ENCODE results near the gene DBR1.

The DBR1 gene

DNA sequence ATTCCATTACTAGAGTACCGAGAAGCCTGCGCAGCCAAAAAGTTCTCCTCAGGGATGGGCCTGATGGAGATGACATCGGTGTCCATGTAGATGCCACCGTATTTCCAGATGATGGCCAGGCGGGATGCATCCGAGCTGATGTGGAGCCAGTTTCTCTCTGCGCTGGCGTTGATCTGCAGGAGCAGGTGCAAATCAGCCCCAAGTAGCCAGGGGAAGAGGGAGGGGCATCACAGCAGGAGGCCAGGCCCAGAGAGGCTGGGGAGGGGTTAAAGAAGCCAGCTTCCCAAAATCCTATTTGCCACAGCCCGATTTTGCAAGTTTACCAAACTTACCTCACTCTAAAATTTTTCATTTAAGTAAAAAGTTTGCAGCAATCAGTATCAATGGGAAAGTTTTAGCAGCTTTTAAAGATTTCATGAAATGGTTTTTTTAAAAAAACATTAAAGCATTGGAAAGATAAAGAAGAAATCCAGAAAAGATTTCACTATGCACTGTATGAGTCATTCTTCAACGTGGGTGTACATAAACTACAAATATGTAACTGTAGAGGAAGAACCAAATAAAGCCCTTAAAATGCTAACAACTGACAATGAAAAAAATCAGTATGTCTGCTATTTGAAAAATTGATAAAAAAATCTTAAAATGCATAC, 49.9 kb downstream of the DBR1 start:
- CTCF ChIA-PET = interaction anchor here (0.7 kb wide), 1 partner anchor 9 kb away, joined by 3 read pairs; the partner anchor contains the start of gene DZIP1L
- DNase-seq (ENCODE audit: extremely low spot score) = no peak
- no peak for TF ChIP-seq BHLHE40 (IDR thresholded peaks at IDR 0.05; ENCODE audit: borderline replicate concordance)
- POLR2A ChIA-PET = interaction anchor here (1.6 kb wide), 1 partner anchor 9 kb away, joined by 8 read pairs; the partner anchor contains the start of gene DZIP1L

DNA sequence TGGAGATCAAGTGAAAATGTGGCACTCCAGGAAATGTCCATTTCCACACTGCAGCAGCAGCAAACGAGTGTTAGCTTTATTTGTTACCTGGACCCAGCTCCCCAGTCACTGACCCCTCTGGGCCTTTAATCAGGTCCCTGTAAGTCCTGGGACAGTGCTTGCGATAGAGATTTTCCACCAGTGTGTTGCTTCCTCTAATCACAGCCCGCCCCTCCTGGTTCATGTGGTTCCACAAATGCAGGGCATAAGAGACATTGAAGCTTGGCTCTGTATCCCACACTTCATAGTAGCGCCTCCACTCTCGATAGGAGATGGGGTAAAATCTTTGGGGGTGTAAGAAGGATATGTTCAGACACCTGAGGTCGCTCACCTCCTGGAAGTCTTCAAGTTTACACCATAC, 50.5 kb downstream of the DBR1 start:
- CTCF ChIA-PET = no interaction called here
- DNase-seq (ENCODE audit: extremely low spot score) = no peak
- POLR2A ChIA-PET = interaction anchor here (1.2 kb wide), 1 partner anchor 9 kb away, joined by 6 read pairs; the partner anchor contains the start of gene DZIP1L
- no peak for TF ChIP-seq NFRKB (IDR thresholded peaks at IDR 0.05)
- TF ChIP-seq ZNF384 (IDR thresholded peaks at IDR 0.05) = no peak
- no peak for TF ChIP-seq FOXM1 (IDR thresholded peaks at IDR 0.05; ENCODE audit: borderline replicate concordance)
- TF ChIP-seq L3MBTL2 (conservative IDR thresholded peaks at IDR 0.05) = no peak
- no peak for TF ChIP-seq ELF4 (IDR thresholded peaks at IDR 0.05)
- TF ChIP-seq LEF1 (IDR thresholded peaks at IDR 0.05; ENCODE audit: borderline replicate concordance) = no peak
- TF ChIP-seq ARNT (IDR thresholded peaks at IDR 0.05) = no peak
- no peak for TF ChIP-seq CTBP1 (IDR thresholded peaks at IDR 0.05; ENCODE audit: borderline replicate concordance)
- no peak for TF ChIP-seq SUZ12 (IDR thresholded peaks at IDR 0.05)
- TF ChIP-seq TARDBP (IDR thresholded peaks at IDR 0.05) = no peak
- TF ChIP-seq BHLHE40 (IDR thresholded peaks at IDR 0.05; ENCODE audit: borderline replicate concordance) = no peak
- no peak for TF ChIP-seq HDGF (IDR thresholded peaks at IDR 0.05; ENCODE audit: borderline replicate concordance)
- no peak for TF ChIP-seq FOXK2 (IDR thresholded peaks at IDR 0.05)

DNA sequence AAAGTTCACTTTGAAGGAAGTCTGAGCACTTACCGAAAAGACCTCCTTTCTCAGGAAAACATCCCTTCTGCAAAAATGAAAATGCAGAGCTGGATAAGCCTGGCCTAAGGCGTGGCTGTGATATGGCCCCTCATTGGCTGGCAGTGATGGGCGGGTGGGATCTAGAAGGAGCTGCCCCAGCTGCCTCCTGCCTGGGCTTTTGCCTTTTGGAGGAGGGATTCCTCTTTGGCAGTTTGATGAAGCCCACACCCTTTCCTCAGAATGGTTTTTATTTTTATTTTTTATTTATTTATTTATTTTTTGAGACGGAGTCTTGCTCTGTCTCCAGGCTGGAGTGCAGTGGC, 55.3 kb downstream of the DBR1 start:
- TF ChIP-seq ARNT (IDR thresholded peaks at IDR 0.05) = no peak
- TF ChIP-seq SUZ12 (IDR thresholded peaks at IDR 0.05) = no peak
- TF ChIP-seq CTBP1 (IDR thresholded peaks at IDR 0.05; ENCODE audit: borderline replicate concordance) = no peak
- TF ChIP-seq ELF4 (IDR thresholded peaks at IDR 0.05) = no peak
- no peak for DNase-seq (ENCODE audit: extremely low spot score)
- POLR2A ChIA-PET = interaction anchor here (1.2 kb wide), 1 partner anchor 55 kb away, joined by 3 read pairs; the partner anchor contains the start of gene DBR1
- CTCF ChIA-PET = interaction anchor here (0.7 to 2.7 kb wide), 5 partner anchors 13 to 148 kb away, joined by 3 to 21 read pairs (median 3); partner anchors contain the start of gene A4GNT

DNA sequence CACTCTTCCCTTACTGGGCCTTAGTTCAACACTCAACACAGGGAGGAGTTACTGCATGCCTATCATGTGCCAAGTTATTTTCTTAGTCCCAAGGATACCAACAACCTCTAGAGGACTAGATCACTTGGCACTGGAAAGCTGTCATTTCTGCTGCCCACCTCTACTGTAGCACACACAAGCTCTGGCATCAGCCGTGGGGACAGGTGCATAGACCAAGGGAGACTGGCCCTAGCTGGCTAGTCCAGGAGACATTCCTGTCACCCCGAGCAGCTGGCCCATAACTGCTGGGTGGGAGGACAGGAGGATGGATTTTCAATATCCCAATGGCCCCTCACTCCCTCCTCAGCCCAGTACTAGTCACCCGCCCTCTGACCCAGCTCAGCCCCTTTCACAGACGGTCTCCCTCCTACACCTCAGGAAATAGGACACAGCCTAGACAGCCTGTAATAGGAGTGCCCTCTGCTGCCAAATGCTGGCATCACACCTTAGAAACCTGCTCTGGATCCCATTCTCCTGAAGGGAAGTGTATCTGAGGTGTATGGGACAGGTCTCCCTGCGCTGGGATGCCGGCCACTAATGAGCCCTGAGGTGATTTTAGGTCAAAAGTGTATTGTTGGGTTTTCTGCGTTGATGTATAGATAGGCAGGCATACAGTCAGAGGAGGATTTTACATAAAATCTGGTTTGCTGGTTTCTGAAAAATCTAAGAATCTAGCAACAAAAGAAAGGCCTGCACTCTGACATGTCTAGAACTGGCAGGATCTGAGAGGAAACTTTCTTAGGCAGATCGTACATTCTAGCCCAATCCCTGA, 55.9 kb downstream of the DBR1 start:
- ChIA-PET CTCF (interaction anchor here (0.7 to 2.7 kb wide), 11 partner anchors 9 to 148 kb away, joined by 3 to 21 read pairs (median 4); partner anchors contain the start of gene A4GNT), POLR2A (interaction anchor here (1.2 kb wide), 1 partner anchor 56 kb away, joined by 3 read pairs; the partner anchor contains the start of gene DBR1)
- TF ChIP-seq ZNF384 (IDR thresholded peaks at IDR 0.05) (no peak), SUZ12 (IDR thresholded peaks at IDR 0.05) (no peak), LEF1 (IDR thresholded peaks at IDR 0.05; ENCODE audit: borderline replicate concordance) (no peak), FOXM1 (IDR thresholded peaks at IDR 0.05; ENCODE audit: borderline replicate concordance) (no peak), NFRKB (IDR thresholded peaks at IDR 0.05) (no peak), HDGF (IDR thresholded peaks at IDR 0.05; ENCODE audit: borderline replicate concordance) (no peak), TARDBP (IDR thresholded peaks at IDR 0.05) (no peak), SP1 (IDR thresholded peaks at IDR 0.05) (no peak), BHLHE40 (IDR thresholded peaks at IDR 0.05; ENCODE audit: borderline replicate concordance) (no peak), ELF4 (IDR thresholded peaks at IDR 0.05) (no peak), ARNT (IDR thresholded peaks at IDR 0.05) (no peak), L3MBTL2 (conservative IDR thresholded peaks at IDR 0.05) (no peak), CTBP1 (IDR thresholded peaks at IDR 0.05; ENCODE audit: borderline replicate concordance) (no peak)
- TF ChIP-seq, protein P1, sequence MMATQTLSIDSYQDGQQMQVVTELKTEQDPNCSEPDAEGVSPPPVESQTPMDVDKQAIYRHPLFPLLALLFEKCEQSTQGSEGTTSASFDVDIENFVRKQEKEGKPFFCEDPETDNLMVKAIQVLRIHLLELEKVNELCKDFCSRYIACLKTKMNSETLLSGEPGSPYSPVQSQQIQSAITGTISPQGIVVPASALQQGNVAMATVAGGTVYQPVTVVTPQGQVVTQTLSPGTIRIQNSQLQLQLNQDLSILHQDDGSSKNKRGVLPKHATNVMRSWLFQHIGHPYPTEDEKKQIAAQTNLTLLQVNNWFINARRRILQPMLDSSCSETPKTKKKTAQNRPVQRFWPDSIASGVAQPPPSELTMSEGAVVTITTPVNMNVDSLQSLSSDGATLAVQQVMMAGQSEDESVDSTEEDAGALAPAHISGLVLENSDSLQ (IDR thresholded peaks at IDR 0.05) = no peak
- peak; percentile 71 for DNase-seq (ENCODE audit: extremely low spot score)

DNA sequence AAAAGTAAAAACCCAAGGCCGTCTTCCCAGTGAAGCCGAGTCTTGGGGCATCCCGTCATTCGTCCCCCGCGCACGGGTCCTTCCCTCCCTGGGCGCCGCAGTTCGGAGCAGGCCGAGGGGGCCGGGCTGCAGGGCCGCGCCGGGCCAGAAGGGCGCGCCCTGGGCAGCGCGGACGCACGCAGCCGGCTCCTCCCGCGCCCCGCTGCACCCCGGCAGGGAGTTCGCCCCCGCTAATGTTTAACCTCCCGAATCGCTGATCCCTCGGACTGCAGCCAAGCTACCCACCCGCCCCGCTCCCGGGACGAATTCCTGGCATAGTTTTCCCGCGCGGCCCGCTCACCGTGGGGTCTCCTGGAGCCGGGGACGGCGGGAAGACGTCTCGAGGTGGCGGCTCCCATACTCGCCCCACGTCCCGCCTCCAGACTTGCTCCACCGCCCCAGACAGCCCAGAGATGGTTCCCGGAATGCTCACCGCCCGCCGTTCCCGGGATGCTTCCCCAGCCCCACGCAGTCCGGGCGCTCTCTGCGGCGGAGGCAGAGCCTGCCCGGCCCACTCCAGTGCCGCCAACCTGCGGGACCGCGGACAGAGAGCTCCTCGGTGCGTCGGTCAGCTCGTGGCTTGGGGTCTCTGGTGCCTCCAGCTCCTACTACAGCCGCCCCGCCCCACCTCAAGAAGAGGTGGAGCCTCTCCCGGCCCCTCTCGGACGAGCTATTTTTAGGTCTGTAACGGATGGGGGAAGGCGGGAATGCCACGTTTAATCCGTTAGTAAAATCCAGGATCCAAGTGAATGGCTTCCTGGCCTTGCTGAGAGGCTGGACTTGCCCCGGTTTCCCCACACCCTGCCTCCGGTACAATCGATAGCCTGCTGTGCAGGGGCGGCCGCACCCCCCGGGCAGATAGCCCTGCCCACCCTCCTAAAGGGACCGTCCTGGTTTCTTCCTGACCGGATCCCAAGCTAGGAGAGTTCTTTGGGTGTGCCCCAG, 59.4 kb downstream of the DBR1 start, which contains the start of gene DZIP1L:
TSS of gene DZIP1L (minus strand) at position 621 of the 984 bp plus-strand sequence. CDS start 11,637 bp downstream, outside the sequence.
- POLR2A ChIA-PET = interaction anchor here (0.6 to 1.3 kb wide), 20 partner anchors 8 to 144 kb away, joined by 3 to 13 read pairs (median 4); partner anchors contain the start of gene DBR1
- TF ChIP-seq, protein P1 (IDR thresholded peaks at IDR 0.05) = no peak
- TF ChIP-seq ZNF384 (IDR thresholded peaks at IDR 0.05) = no peak
- no peak; the same call in 1 of the 2 replicates for TF ChIP-seq LEF1 (IDR thresholded peaks at IDR 0.05; ENCODE audit: borderline replicate concordance)
- TF ChIP-seq CTBP1 (IDR thresholded peaks at IDR 0.05; ENCODE audit: borderline replicate concordance) = no peak
- TF ChIP-seq ELF4 (IDR thresholded peaks at IDR 0.05) = no peak
- no peak for TF ChIP-seq FOXA1 (IDR thresholded peaks at IDR 0.05)
- peak; percentile 52 for TF ChIP-seq L3MBTL2 (conservative IDR thresholded peaks at IDR 0.05)
- TF ChIP-seq FOXK2 (IDR thresholded peaks at IDR 0.05) = no peak
- TF ChIP-seq ARNT (IDR thresholded peaks at IDR 0.05) = no peak
- TF ChIP-seq TARDBP (IDR thresholded peaks at IDR 0.05) = 0 out of 2 replicates have a peak, but pooled peaks have one; percentile 22
- no peak for TF ChIP-seq HDGF (IDR thresholded peaks at IDR 0.05; ENCODE audit: borderline replicate concordance)
- TF ChIP-seq SUZ12 (IDR thresholded peaks at IDR 0.05) = no peak

More for the DNA sequence above, 59.4 kb downstream of the DBR1 start, which contains the start of gene DZIP1L:
- CTCF ChIA-PET = interaction anchor here (0.6 to 1.0 kb wide), 5 partner anchors 9 to 46 kb away, joined by 3 to 6 read pairs (median 3); no protein-coding TSS in a partner anchor
- DNase-seq (ENCODE audit: extremely low spot score) = peak; percentile 72

Data from HEK293T (cell line).